HG03575 (cell line): ENCODE measurements around the gene CMIP.
"Not testable (repeated sequence)": the region's sequence is repeated elsewhere in the genome, so short reads cannot be mapped to it uniquely, and the experiment has no call there.

Source experiments
- ATAC-seq: cut with Tn5 transposase; IDR thresholded peaks from one replicate; pipeline ENCODE4 v1.9.1; 2021; ENCODE audit not compliant: unreplicated experiment, insufficient number of reproducible peaks, low FRiP score; ENCODE audit errors: extremely low read depth

The CMIP gene

GRCh38 chr16:81688839-81689238 is 244.2 kb downstream of the CMIP start:
- ATAC-seq: not testable (repeated sequence)

- no peak for ATAC-seq
Measured at GRCh38 chr16:81692021-81692420, 247.4 kb downstream of the CMIP start.

GRCh38 chr16:81692571-81692970 is 248.0 kb downstream of the CMIP start:
- no peak for ATAC-seq

GRCh38 chr16:81693041-81693743 is 248.6 kb downstream of the CMIP start:
- no peak for ATAC-seq

- ATAC-seq: no peak
Measured at GRCh38 chr16:81693744-81694303, 249.2 kb downstream of the CMIP start.

GRCh38 chr16:81694494-81695280 is 250.1 kb downstream of the CMIP start:
- ATAC-seq: no peak

- ATAC-seq: no peak
Measured at GRCh38 chr16:81695321-81696165, 250.9 kb downstream of the CMIP start.

- ATAC-seq: no peak
Measured at GRCh38 chr16:81696166-81696960, 251.8 kb downstream of the CMIP start.

- ATAC-seq: no peak
Measured at GRCh38 chr16:81696961-81697615, 252.5 kb downstream of the CMIP start.

- no peak for ATAC-seq
Measured at GRCh38 chr16:81697616-81698309, 253.2 kb downstream of the CMIP start.

- ATAC-seq: no peak
Measured at GRCh38 chr16:81698310-81698641, 253.7 kb downstream of the CMIP start.

GRCh38 chr16:81699596-81699995 is 255.0 kb downstream of the CMIP start:
- ATAC-seq: no peak

- ATAC-seq: no peak
Measured at GRCh38 chr16:81700071-81700779, 255.6 kb downstream of the CMIP start.

GRCh38 chr16:81700780-81701165 is 256.2 kb downstream of the CMIP start:
- ATAC-seq: no peak

GRCh38 chr16:81701296-81701970 is 256.8 kb downstream of the CMIP start:
- no peak for ATAC-seq

- ATAC-seq: no peak
Measured at GRCh38 chr16:81702506-81702905, 257.9 kb downstream of the CMIP start.
